IMR-90 (cell line): ENCODE data around the gene GPRIN2. TPM values are rescaled to one million over a fixed set of nuclear protein-coding genes. Genes with fewer than 3 reads are reported as not detected.
"Not testable (repeated sequence)": the region's sequence is repeated elsewhere in the genome, so short reads cannot be mapped to it uniquely, and the experiment has no call there.

Experiments
- ATAC-seq: fragments of 200-7000 bp; cut with Tn5 transposase; 2 replicates; pipeline ENCODE4 v1.9.1; 2020; ENCODE audit warnings: low read depth, mild to moderate bottlenecking, moderate library complexity
- BruUV-seq: library from RNA; stranded (reverse); fragments of 400-500 nt; replicated peaks from 2 replicates; lab custom pipeline; 2021; lab: Mats Ljungman, UMichigan
- CTCF ChIA-PET: fragments of 300-600 bp; formaldehyde crosslinking; extraction: SDS; loops from one replicate; lab custom pipeline; 2021; ENCODE audit warnings: antibody characterized with exemption; lab: Yijun Ruan, JAX
- POLR2A ChIA-PET: fragments of 300-600 bp; sonication (Branson Sonifier 250); formaldehyde crosslinking; loops from one replicate; lab custom pipeline; 2022; ENCODE audit warnings: antibody characterized with exemption; ENCODE audit not compliant: unreplicated experiment; lab: Charles Lee
- DNase-seq: peaks from one replicate; pipeline ENCODE4 v3.0.0; 2013
- H2AFZ ChIP-seq: replicated peaks from 2 replicates; pipeline ENCODE3; 2013; ENCODE audit warnings: low read length, mild to moderate bottlenecking; ENCODE audit not compliant: poor library complexity
- H2AK5ac ChIP-seq: 2 replicates; pipeline ENCODE4 v1.6.1; 2013; ENCODE audit warnings: low read depth, low read length, inconsistent platforms
- H2AK9ac ChIP-seq: replicated peaks from 2 replicates; pipeline ENCODE3; 2013; ENCODE audit warnings: mild to moderate bottlenecking, low read depth, low read length, moderate library complexity; ENCODE audit not compliant: poor library complexity
- H2BK120ac ChIP-seq: 2 replicates; pipeline ENCODE4 v1.6.1; 2013; ENCODE audit warnings: low read depth, low read length, inconsistent platforms
- H2BK15ac ChIP-seq: 3 replicates; pipeline ENCODE4 v1.6.1; 2013; ENCODE audit warnings: low read depth, low read length, inconsistent platforms
- H2BK20ac ChIP-seq: 2 replicates; pipeline ENCODE4 v1.6.1; 2013; ENCODE audit warnings: low read depth, mild to moderate bottlenecking, inconsistent platforms, low read length, moderate library complexity
- H2BK5ac ChIP-seq: 2 replicates; pipeline ENCODE4 v1.6.1; 2013; ENCODE audit warnings: mild to moderate bottlenecking, low read depth, low read length, inconsistent platforms; ENCODE audit not compliant: poor library complexity, severe bottlenecking
- H3K14ac ChIP-seq: replicated peaks from 2 replicates; pipeline ENCODE4 v1.6.1; 2013; ENCODE audit warnings: low read depth, low read length, inconsistent platforms
- H3K18ac ChIP-seq: 2 replicates; pipeline ENCODE4 v1.6.1; 2013; ENCODE audit warnings: low read depth, low read length, control low read depth
- H3K23ac ChIP-seq: 2 replicates; pipeline ENCODE4 v1.6.1; 2013; ENCODE audit warnings: low read depth, low read length, inconsistent platforms
- H3K27ac ChIP-seq: 2 replicates; pipeline ENCODE4 v1.5.1; 2013; ENCODE audit warnings: mild to moderate bottlenecking, control low read depth, low read length; ENCODE audit not compliant: insufficient read depth
- H3K27me3 ChIP-seq: 2 replicates; pipeline ENCODE4 v1.6.1; 2013; ENCODE audit warnings: low read length; ENCODE audit not compliant: control insufficient read depth, insufficient read depth
- H3K36me3 ChIP-seq: 2 replicates; pipeline ENCODE4 v1.6.1; 2013; ENCODE audit warnings: low read length, mixed read lengths; ENCODE audit not compliant: control insufficient read depth, insufficient read depth
- H3K4ac ChIP-seq: 2 replicates; pipeline ENCODE4 v1.6.1; 2013; ENCODE audit warnings: low read depth, low read length, inconsistent platforms
- H3K4me1 ChIP-seq: 2 replicates; pipeline ENCODE4 v1.6.1; 2013; ENCODE audit warnings: low read length, mixed read lengths; ENCODE audit not compliant: control insufficient read depth, insufficient read depth
- H3K4me2 ChIP-seq: 2 replicates; pipeline ENCODE4 v1.6.1; 2013; ENCODE audit warnings: low read depth, mild to moderate bottlenecking, control low read depth, low read length, moderate library complexity
- H3K4me3 ChIP-seq: 2 replicates; pipeline ENCODE4 v1.5.1; 2013; ENCODE audit warnings: low read depth, mild to moderate bottlenecking, control low read depth, low read length, moderate library complexity; ENCODE audit not compliant: insufficient read depth
- H3K56ac ChIP-seq: 2 replicates; pipeline ENCODE4 v1.6.1; 2013; ENCODE audit warnings: low read length, inconsistent platforms; ENCODE audit not compliant: insufficient read depth; ENCODE audit errors: extremely low read depth
- H3K79me1 ChIP-seq, 2 experiments: 2 replicates each; pipeline ENCODE4 v1.6.1; 2013; ENCODE audit warnings: low read length in 2 of 2, inconsistent platforms in 1 of 2, low read depth in 1 of 2
- H3K9ac ChIP-seq: 2 replicates; pipeline ENCODE4 v1.6.1; 2013; ENCODE audit warnings: low read depth, low read length, control low read depth
- H3K9me1 ChIP-seq: 2 replicates; pipeline ENCODE4 v1.6.1; 2013; ENCODE audit warnings: low read length, inconsistent platforms; ENCODE audit not compliant: insufficient read depth
- H3K9me3 ChIP-seq: 2 replicates; pipeline ENCODE4 v1.6.1; 2013; ENCODE audit warnings: low read length; ENCODE audit not compliant: control insufficient read depth, insufficient read depth
- H4K20me1 ChIP-seq: 2 replicates; pipeline ENCODE4 v1.6.1; 2013; ENCODE audit warnings: low read length, inconsistent platforms; ENCODE audit not compliant: insufficient read depth
- H4K5ac ChIP-seq: 2 replicates; pipeline ENCODE4 v1.6.1; 2013; ENCODE audit warnings: mild to moderate bottlenecking, low read depth, low read length, control low read depth
- H4K8ac ChIP-seq, 2 experiments: 2 replicates each; pipeline ENCODE4 v1.6.1; 2013; ENCODE audit warnings: low read depth in 2 of 2, low read length in 2 of 2, control low read depth in 1 of 2, inconsistent platforms in 1 of 2
- H4K91ac ChIP-seq: 2 replicates; pipeline ENCODE4 v1.6.1; 2013; ENCODE audit warnings: low read depth, low read length, inconsistent platforms; ENCODE audit not compliant: insufficient read depth
- WGBS, 2 experiments: methylation state at CpG; one replicate each; pipeline versions ENCODE4 v1.1.5 to v1.1.7; 2013; ENCODE audit warnings: missing lambda C conversion rate in 2 of 2; ENCODE audit not compliant: insufficient read length in 1 of 2; ENCODE audit errors: extremely low coverage in 2 of 2; 5-methylcytosine and 5-hydroxymethylcytosine counted together
- dilution Hi-C: fragments of 300-500 bp; cut with HindIII; formaldehyde crosslinking; loops from one replicate; pipeline ENCODE4 v1.14.3; 2018; ENCODE audit warnings: low sequenced_read_pairs; ENCODE audit not compliant: unreplicated experiment
- in situ Hi-C: fragments of 300-500 bp; cut with MboI; formaldehyde crosslinking; loops from 3 replicates; pipeline ENCODE4 v1.14.3; 2019; ENCODE audit warnings: low sequenced_read_pairs, inconsistent platforms, mixed read lengths
- intact Hi-C: fragments of 100-400 bp; cut with micrococcal nuclease; formaldehyde crosslinking; loops from 2 replicates; pipeline ENCODE4 v1.10.0; 2022
- polyA plus RNA-seq, 3 experiments: library from polyadenylated mRNA; depleted of rRNA; stranded (reverse); fragments of >200 nt; gene quantifications; 2 replicates each; pipeline ENCODE4 v1.2.3, GENCODE V29; 2012; ENCODE audit warnings: low replicate concordance in 1 of 3
- total RNA-seq: library from RNA; depleted of rRNA; stranded (reverse); fragments of >200 nt; gene quantifications from 2 replicates; pipeline ENCODE4 v1.2.3, GENCODE V29; 2012

The GPRIN2 gene
- total and polyA plus RNA-seq, 2 of the 4 experiments (the other 2 are of a cell fraction) = under 0.01 TPM; not detected in 1

DNA sequence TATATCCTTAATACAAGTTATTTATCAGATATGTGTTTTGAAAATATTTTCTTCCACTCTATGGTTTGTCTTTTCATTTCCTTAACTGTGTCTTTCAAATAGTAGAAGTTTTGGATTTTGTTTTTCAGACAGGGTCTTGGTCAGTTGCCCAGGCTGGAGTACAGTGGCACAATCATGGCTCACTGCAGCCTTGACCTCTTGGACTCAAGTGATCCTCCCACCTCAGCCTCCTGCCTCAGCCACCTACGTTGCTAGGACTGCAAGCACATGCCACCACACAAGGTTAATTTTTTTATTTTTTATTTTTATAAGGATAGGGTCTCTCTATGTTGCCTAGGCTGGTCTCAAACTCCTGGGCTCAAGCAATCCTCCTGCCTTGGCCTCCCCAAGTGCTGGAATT lies 24.2 kb downstream of the GPRIN2 start:
- H3K4me2 ChIP-seq, BruUV-seq, POLR2A ChIA-PET, H2AK9ac ChIP-seq, H4K20me1 ChIP-seq, DNase-seq, H3K36me3 ChIP-seq, H3K23ac ChIP-seq, H4K8ac ChIP-seq, H3K56ac ChIP-seq, H2BK20ac ChIP-seq, intact Hi-C loops, H3K27me3 ChIP-seq, H3K4me1 ChIP-seq, H3K27ac ChIP-seq, H3K4ac ChIP-seq, H3K14ac ChIP-seq, H2BK120ac ChIP-seq, dilution Hi-C loops, H3K9me1 ChIP-seq, H3K4me3 ChIP-seq, H3K18ac ChIP-seq, H3K9me3 ChIP-seq, H2BK15ac ChIP-seq, H2BK5ac ChIP-seq, H4K5ac ChIP-seq, CTCF ChIA-PET, H2AFZ ChIP-seq, H3K79me1 ChIP-seq, H2AK5ac ChIP-seq, H4K91ac ChIP-seq, H3K9ac ChIP-seq, ATAC-seq: not testable (repeated sequence)
- in situ Hi-C loops = loop anchor here (25.0 kb wide), 2 partner anchors 880 to 1545 kb away; partner anchors contain the start of gene DEPP1
- no CpG with 5 or more reads among the region's 1 CpG for WGBS, 2 experiments
